GM19035 (cell line): ENCODE data around the gene SEC61B.
"Not testable (repeated sequence)": the region's sequence is repeated elsewhere in the genome, so short reads cannot be mapped to it uniquely, and the experiment has no call there.

Experiments
- ATAC-seq: cut with Tn5 transposase; IDR thresholded peaks from one replicate; pipeline ENCODE4 v1.9.1; 2021; ENCODE audit not compliant: unreplicated experiment

SEC61B gene

GRCh38 chr9:99190597-99191283, 31.3 kb upstream of the SEC61B start:
- ATAC-seq: no peak

- no peak for ATAC-seq
Measured at GRCh38 chr9:99192786-99193465, 29.2 kb upstream of the SEC61B start.

- ATAC-seq: no peak
Measured at GRCh38 chr9:99193466-99193821, 28.6 kb upstream of the SEC61B start.

DNA sequence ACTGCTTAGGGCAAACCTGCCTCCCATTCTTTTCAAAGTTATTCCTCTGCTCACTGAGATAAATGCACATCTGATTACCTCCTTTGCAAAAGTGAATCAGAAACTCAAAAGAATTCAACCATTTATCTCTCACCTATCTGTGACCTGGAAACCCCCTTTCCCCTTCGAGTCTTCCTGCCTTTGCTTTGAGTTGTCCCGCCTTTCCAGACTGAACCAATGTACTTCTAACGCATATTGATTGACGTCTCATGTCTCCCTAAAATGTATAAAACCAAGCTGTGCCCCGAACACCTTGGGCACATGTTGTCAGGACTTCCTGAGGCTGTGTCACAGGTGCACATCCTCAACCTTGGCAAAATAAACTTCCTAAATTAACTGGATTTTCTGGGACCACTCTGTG, 25.6 kb upstream of the SEC61B start:
- ATAC-seq: not testable (repeated sequence)

- no peak for ATAC-seq
Measured at GRCh38 chr9:99197124-99197630, 24.9 kb upstream of the SEC61B start.

- ATAC-seq: no peak
Measured at GRCh38 chr9:99197987-99198386, 24.1 kb upstream of the SEC61B start.

- ATAC-seq: no peak
Measured at GRCh38 chr9:99199938-99200539, 22.0 kb upstream of the SEC61B start.

GRCh38 chr9:99201603-99202002, 20.5 kb upstream of the SEC61B start:
- no peak for ATAC-seq

GRCh38 chr9:99210572-99210971, 11.5 kb upstream of the SEC61B start:
- ATAC-seq: no peak

GRCh38 chr9:99211746-99212145, 10.3 kb upstream of the SEC61B start:
- ATAC-seq: no peak

- no peak for ATAC-seq
Measured at GRCh38 chr9:99213197-99213596, 8.9 kb upstream of the SEC61B start.

DNA sequence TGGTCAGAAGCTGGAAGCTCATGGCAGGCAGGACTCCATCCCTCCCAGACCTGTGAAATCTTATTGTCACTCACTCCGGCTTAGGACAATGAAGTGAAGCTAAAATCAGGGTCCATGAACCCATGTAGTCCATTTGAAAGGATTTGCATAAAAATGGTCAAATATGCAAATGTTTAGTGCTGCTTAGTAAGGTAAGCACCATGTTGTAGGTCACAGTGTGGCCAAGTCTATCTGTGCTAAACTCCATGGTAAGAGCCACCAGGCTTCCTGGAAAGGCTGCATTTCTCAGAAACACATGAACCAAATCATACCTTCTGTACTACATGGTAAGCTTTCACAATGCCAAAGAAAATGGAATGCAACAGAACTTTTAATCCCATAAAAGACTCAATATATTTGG, 6.0 kb upstream of the SEC61B start:
- ATAC-seq: no peak

GRCh38 chr9:99220011-99220410, 2.1 kb upstream of the SEC61B start:
- no peak for ATAC-seq

DNA sequence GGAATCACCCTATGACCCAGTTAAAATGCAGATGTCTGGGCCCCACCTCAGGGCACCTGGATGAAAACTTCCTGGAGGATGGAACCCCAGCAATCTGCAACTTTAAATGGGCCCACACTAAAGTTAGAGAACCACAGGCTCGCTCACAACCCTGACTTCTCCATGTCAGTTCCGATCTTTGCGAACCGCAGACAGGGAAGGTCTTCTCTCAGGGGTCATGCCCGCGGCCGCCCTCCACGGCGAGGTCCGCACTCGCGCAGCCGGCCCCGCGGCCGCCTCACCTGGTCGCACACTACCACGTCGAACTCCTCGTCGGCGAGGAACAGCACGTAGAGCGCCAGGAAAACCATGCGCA, 839 bp upstream of the SEC61B start:
- no peak for ATAC-seq

DNA sequence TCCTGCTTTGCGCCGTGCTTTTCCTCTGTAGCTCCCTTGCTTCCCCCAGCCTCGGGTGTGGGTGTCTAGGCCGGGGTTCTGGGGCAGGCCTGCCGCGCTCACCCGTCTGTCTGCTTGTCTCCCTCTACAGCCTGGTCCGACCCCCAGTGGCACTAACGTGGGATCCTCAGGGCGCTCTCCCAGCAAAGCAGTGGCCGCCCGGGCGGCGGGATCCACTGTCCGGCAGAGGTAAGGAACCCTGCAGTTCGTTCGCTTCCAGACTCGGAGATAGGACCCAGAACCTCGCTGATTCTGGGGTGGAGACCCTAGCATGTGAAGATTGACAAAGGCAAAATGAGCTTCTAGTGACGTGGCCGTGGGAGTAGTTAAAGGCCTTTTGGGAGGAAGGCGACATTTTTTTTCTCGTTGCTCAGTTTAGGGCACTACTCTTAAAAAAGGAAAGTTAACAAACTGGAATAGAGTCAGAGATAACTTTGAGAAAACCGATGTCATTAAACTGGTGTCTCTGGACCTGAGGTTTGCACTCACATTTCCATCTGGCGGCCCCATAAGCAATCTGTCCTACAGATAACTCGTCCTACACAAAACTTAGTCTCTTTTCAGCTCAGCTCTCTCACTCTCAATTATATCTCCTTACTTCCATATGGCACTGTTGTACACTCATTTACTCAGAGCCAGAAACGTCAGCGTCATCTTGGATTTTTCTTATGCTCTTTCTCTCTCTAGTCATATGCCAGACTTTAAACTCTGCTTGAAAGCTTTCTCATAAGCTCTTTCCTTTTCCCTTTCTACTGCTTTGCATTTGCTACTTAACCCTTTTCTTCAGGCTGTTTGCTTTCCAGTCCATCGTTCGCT, 561 bp downstream of the SEC61B start:
- ATAC-seq: peak; percentile 25

DNA sequence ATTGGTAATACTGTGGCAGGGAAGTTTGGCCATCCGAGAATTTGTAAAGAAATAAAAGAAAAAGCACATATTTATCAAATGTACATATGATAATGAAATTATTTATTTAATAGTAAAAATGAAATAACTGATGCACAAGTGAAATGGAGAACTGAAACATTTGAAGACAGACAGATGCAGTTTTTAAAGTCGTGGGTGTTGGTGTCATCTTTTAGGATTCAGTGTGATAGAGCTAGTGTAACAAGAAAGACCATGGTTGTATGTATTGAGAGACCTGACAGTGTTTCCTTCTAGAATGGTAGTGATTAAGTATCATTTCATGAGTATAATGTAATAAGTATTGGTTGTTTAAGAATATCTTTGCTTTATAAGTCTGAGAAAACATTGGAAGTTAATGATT, 2.4 kb downstream of the SEC61B start:
- no peak for ATAC-seq

GRCh38 chr9:99226054-99226453, 4.0 kb downstream of the SEC61B start:
- no peak for ATAC-seq

DNA sequence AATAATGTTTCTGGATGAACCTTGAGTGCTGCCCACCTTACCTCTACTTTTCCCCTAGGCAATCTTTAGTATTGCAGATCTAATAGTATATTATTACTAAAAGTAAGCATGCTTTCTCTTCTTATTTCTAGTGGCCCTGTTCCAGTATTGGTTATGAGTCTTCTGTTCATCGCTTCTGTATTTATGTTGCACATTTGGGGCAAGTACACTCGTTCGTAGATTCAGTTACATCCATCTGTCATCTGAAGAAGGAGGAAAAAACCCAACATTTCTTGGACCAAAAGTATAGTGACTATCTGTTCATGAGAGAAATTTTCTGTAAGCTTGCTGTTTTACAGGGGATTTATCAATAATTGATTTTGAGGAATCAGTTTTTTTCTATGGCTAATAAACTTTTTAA, 8.1 kb downstream of the SEC61B start:
- ATAC-seq: no peak

DNA sequence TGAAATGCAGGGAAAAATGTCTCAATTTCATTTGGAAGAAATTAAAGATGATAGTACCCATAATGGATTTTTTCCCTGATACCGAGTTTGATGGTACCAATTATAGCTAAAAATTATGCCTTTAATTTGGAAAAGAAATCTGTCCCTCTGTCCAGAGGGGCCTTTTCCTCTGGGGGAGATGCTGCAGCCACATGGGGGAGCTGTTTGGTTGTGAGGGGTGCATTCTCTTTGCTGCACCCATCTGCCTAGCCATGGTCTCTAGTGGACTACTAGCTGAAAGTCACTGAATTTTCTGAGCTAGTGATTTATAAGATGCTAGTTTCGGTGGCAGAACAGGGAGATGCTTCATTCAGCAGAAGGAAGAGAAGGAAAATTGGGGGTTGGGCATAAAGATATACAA, 9.6 kb downstream of the SEC61B start:
- no peak for ATAC-seq

DNA sequence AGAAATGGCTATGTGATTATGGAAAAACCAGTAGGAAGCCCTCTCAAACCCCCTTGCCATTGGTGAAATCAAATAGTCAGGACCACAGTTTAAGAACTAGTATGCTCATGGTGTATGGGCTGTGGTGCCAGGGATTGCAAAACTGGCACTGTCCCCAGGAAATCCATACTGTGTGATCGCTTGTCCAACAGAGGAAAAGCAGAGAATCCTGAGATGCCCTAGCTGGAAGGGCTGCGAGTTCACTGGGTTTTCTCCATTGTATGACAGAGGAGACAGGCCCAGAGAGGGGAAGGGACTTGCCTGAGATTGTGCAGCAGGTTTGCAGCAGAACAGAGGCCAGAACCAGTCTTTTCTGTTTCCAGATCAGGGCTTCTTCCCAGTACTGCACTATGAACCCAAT, 12.5 kb downstream of the SEC61B start:
- ATAC-seq: no peak

- no peak for ATAC-seq
Measured at GRCh38 chr9:99235069-99235468, 13.0 kb downstream of the SEC61B start.
